ENCODE measurements around the gene CHCHD10.
"Not testable (repeated sequence)": the region's sequence is repeated elsewhere in the genome, so short reads cannot be mapped to it uniquely, and the experiment has no call there.

Gene CHCHD10

GRCh38 chr22:23750367-23750713 is 17.4 kb downstream of the CHCHD10 start:
- no peak for DNase-seq (ENCODE audit: low read depth)

- DNase-seq (ENCODE audit: low read depth) = no peak
Observed at GRCh38 chr22:23749841-23750301, 17.9 kb downstream of the CHCHD10 start.

- DNase-seq (ENCODE audit: low read depth) = no peak
Observed at GRCh38 chr22:23745791-23746190, 22.0 kb downstream of the CHCHD10 start.

GRCh38 chr22:23744485-23744884 is 23.3 kb downstream of the CHCHD10 start:
- no peak for DNase-seq (ENCODE audit: low read depth)

GRCh38 chr22:23744001-23744400 is 23.8 kb downstream of the CHCHD10 start:
- DNase-seq (ENCODE audit: low read depth) = no peak

- DNase-seq (ENCODE audit: low read depth) = no peak
Observed at GRCh38 chr22:23743303-23743705, 24.5 kb downstream of the CHCHD10 start.

GRCh38 chr22:23742505-23743264 is 25.1 kb downstream of the CHCHD10 start:
- DNase-seq (ENCODE audit: low read depth) = no peak

GRCh38 chr22:23737696-23738095 is 30.1 kb downstream of the CHCHD10 start:
- no peak for DNase-seq (ENCODE audit: low read depth)

- not testable (repeated sequence) for DNase-seq (ENCODE audit: low read depth)
Observed at GRCh38 chr22:23728108-23728507, 39.7 kb downstream of the CHCHD10 start.

- no peak for DNase-seq (ENCODE audit: low read depth)
Observed at GRCh38 chr22:23722724-23723123, 45.0 kb downstream of the CHCHD10 start.

GRCh38 chr22:23722160-23722559 is 45.6 kb downstream of the CHCHD10 start:
- no peak for DNase-seq (ENCODE audit: low read depth)

GRCh38 chr22:23720855-23721254 is 46.9 kb downstream of the CHCHD10 start:
- DNase-seq (ENCODE audit: low read depth) = no peak

GRCh38 chr22:23718371-23719165 is 49.2 kb downstream of the CHCHD10 start:
- no peak for DNase-seq (ENCODE audit: low read depth)

GRCh38 chr22:23716811-23717801 is 50.7 kb downstream of the CHCHD10 start:
- DNase-seq (ENCODE audit: low read depth) = peak; percentile 61

Data from stimulated activated CD8-positive, alpha-beta memory T cell treated with anti-CD3 and anti-CD28 coated beads, Interleukin-7, amount 100 ng/mL, for 24 hours (primary cell).